SK-N-SH treated with all-trans-retinoic acid at 6 μM for 48 hours (cell line): ENCODE data around the gene CHRNG.

Source experiments
- ATAC-seq: fragments of 200-7000 bp; cut with Tn5 transposase; 3 replicates; pipeline ENCODE4 v1.9.1; 2020; ENCODE audit warnings: mild to moderate bottlenecking, moderate library complexity
- ARNTL ChIP-seq: fragments of 450-650 bp; formaldehyde crosslinking; IDR thresholded peaks from 2 replicates; pipeline ENCODE4 v1.5.0; 2020; ENCODE audit warnings: low read depth, mild to moderate bottlenecking, moderate library complexity, borderline replicate concordance
- BACH2 ChIP-seq: fragments of 250-450 bp; sonication (Bioruptor Pico); IDR thresholded peaks from 2 replicates; pipeline ENCODE4 v1.9.0; 2021; ENCODE audit warnings: mild to moderate bottlenecking, borderline replicate concordance
- CREB5 ChIP-seq: fragments of 250-450 bp; sonication (Bioruptor Pico); IDR thresholded peaks from 2 replicates; pipeline ENCODE4 v1.5.1; 2020; ENCODE audit warnings: low read depth, mild to moderate bottlenecking, moderate library complexity
- CSDC2 ChIP-seq: fragments of 250-450 bp; sonication (Bioruptor Pico); IDR thresholded peaks from 2 replicates; pipeline ENCODE4 v1.5.0; 2020; ENCODE audit warnings: mild to moderate bottlenecking, moderate library complexity
- CSRNP3 ChIP-seq: fragments of 250-450 bp; sonication (Bioruptor Pico); IDR thresholded peaks from 2 replicates; pipeline ENCODE4 v1.5.1; 2021; ENCODE audit warnings: mild to moderate bottlenecking, moderate library complexity
- GLIS3 ChIP-seq: fragments of 250-450 bp; sonication (Bioruptor Pico); IDR thresholded peaks from 2 replicates; pipeline ENCODE4 v1.5.0; 2020; ENCODE audit warnings: mild to moderate bottlenecking, moderate library complexity
- ISL1 ChIP-seq: fragments of 250-450 bp; sonication (Bioruptor Pico); IDR thresholded peaks from 2 replicates; pipeline ENCODE4 v2.1.2; 2022; ENCODE audit warnings: mild to moderate bottlenecking, moderate library complexity
- OSR1 ChIP-seq: fragments of 250-450 bp; sonication (Bioruptor Pico); IDR thresholded peaks from 2 replicates; pipeline ENCODE4 v1.8.0; 2022; ENCODE audit warnings: moderate library complexity, mild to moderate bottlenecking, inconsistent platforms
- PATZ1 ChIP-seq: fragments of 250-450 bp; sonication (Bioruptor Pico); IDR thresholded peaks from 2 replicates; pipeline ENCODE4 v1.8.0; 2020; ENCODE audit warnings: mild to moderate bottlenecking, moderate library complexity, borderline replicate concordance
- POU6F1 ChIP-seq: fragments of 250-450 bp; sonication (Bioruptor Pico); IDR thresholded peaks from 2 replicates; pipeline ENCODE4 v1.8.0; 2021; ENCODE audit warnings: low read depth, mild to moderate bottlenecking, moderate library complexity, borderline replicate concordance
- PPARA ChIP-seq: fragments of 250-450 bp; sonication (Bioruptor Pico); IDR thresholded peaks from 2 replicates; pipeline ENCODE4 v1.5.0; 2020; ENCODE audit warnings: mild to moderate bottlenecking, borderline replicate concordance
- RARB ChIP-seq: fragments of 250-450 bp; sonication (Bioruptor Pico); IDR thresholded peaks from 2 replicates; pipeline ENCODE4 v1.8.0; 2021; ENCODE audit warnings: mild to moderate bottlenecking, moderate library complexity
- SNAI2 ChIP-seq: fragments of 250-450 bp; sonication (Bioruptor Pico); IDR thresholded peaks from 2 replicates; pipeline ENCODE4 v1.5.0; 2020; ENCODE audit warnings: mild to moderate bottlenecking, moderate library complexity
- TCF4 ChIP-seq: fragments of 250-450 bp; sonication (Bioruptor Pico); IDR thresholded peaks from 2 replicates; pipeline ENCODE4 v1.8.0; 2021; ENCODE audit warnings: mild to moderate bottlenecking, moderate library complexity, borderline replicate concordance
- TOX ChIP-seq: fragments of 250-450 bp; sonication (Bioruptor Pico); IDR thresholded peaks from 2 replicates; pipeline ENCODE4 v1.8.0; 2021; ENCODE audit warnings: mild to moderate bottlenecking, moderate library complexity, borderline replicate concordance
- ZC3H10 ChIP-seq: fragments of 250-450 bp; sonication (Bioruptor Pico); IDR thresholded peaks from 2 replicates; pipeline ENCODE4 v1.5.1; 2021; ENCODE audit warnings: mild to moderate bottlenecking, moderate library complexity
- ZFP3 ChIP-seq: fragments of 250-450 bp; sonication (Bioruptor Pico); IDR thresholded peaks from 2 replicates; pipeline ENCODE4 v1.5.0; 2020; ENCODE audit warnings: mild to moderate bottlenecking, moderate library complexity
- ZFP30 ChIP-seq: fragments of 450-650 bp; formaldehyde crosslinking; IDR thresholded peaks from 2 replicates; pipeline ENCODE4 v1.5.0; 2022; ENCODE audit warnings: mild to moderate bottlenecking, moderate library complexity
- ZNF565 ChIP-seq: fragments of 450-650 bp; formaldehyde crosslinking; conservative IDR thresholded peaks from 2 replicates; pipeline ENCODE4 v1.5.0; 2020; ENCODE audit warnings: low read depth, mild to moderate bottlenecking, moderate library complexity
- ZNF70 ChIP-seq: fragments of 450-650 bp; formaldehyde crosslinking; IDR thresholded peaks from 2 replicates; pipeline ENCODE4 v1.5.0; 2020; ENCODE audit warnings: mild to moderate bottlenecking, moderate library complexity
- ZNF8 ChIP-seq: fragments of 450-650 bp; formaldehyde crosslinking; IDR thresholded peaks from 2 replicates; pipeline ENCODE4 v1.5.0; 2020; ENCODE audit warnings: mild to moderate bottlenecking, moderate library complexity

CHRNG gene

GRCh38 chr2:232513353-232513752 lies 26.1 kb upstream of the CHRNG start:
- TF ChIP-seq ZNF70 (CRISPR knock-in tag), result no peak
- TF ChIP-seq SNAI2 (CRISPR knock-in tag), result no peak
- TF ChIP-seq ARNTL (CRISPR knock-in tag), result no peak
- TF ChIP-seq BACH2, result no peak
- no peak for TF ChIP-seq PPARA
- TF ChIP-seq OSR1, result no peak
- no peak for TF ChIP-seq CSDC2 (CRISPR knock-in tag)
- no peak for TF ChIP-seq ZFP30 (CRISPR knock-in tag)
- no peak for TF ChIP-seq ZNF565 (CRISPR knock-in tag)
- TF ChIP-seq TOX (CRISPR knock-in tag), result no peak
- TF ChIP-seq ZC3H10 (CRISPR knock-in tag), result no peak
- no peak for TF ChIP-seq ISL1 (CRISPR knock-in tag)
- no peak for TF ChIP-seq CSRNP3 (CRISPR knock-in tag)
- TF ChIP-seq ZFP3 (CRISPR knock-in tag), result no peak
- TF ChIP-seq PATZ1 (CRISPR knock-in tag), result no peak
- TF ChIP-seq TCF4 (CRISPR knock-in tag), result no peak
- TF ChIP-seq POU6F1 (CRISPR knock-in tag), result no peak
- TF ChIP-seq ZNF8 (CRISPR knock-in tag), result no peak
- no peak for TF ChIP-seq GLIS3 (CRISPR knock-in tag)
- no peak for ATAC-seq

- no peak for TF ChIP-seq TCF4 (CRISPR knock-in tag)
- no peak for TF ChIP-seq ARNTL (CRISPR knock-in tag)
- TF ChIP-seq ZNF8 (CRISPR knock-in tag), result no peak
- no peak for TF ChIP-seq CSRNP3 (CRISPR knock-in tag)
- TF ChIP-seq CREB5, result no peak
- TF ChIP-seq OSR1, result no peak
- no peak for TF ChIP-seq PPARA
Measured at GRCh38 chr2:232515639-232516038, 23.9 kb upstream of the CHRNG start.

GRCh38 chr2:232516551-232516950 lies 22.9 kb upstream of the CHRNG start:
- TF ChIP-seq PPARA, result no peak
- TF ChIP-seq ZNF8 (CRISPR knock-in tag), result no peak
- ATAC-seq, result no peak

More at GRCh38 chr2:232515639-232516038, 23.9 kb upstream of the CHRNG start:
- no peak for ATAC-seq

GRCh38 chr2:232518844-232519243 lies 20.6 kb upstream of the CHRNG start:
- TF ChIP-seq ZNF8 (CRISPR knock-in tag) (no peak), RARB (CRISPR knock-in tag) (no peak), OSR1 (no peak), CREB5 (no peak), CSDC2 (CRISPR knock-in tag) (no peak), ARNTL (CRISPR knock-in tag) (no peak), BACH2 (no peak), TOX (CRISPR knock-in tag) (no peak)
- TF ChIP-seq, all 23 proteins: peak for 0
- ATAC-seq, result no peak
